T-helper 2 cell treated with Interferon-gamma antibody and Interleukin-4, amounts not matched to agents 5 μg/mL and 100 μg/mL, for 36 hours (primary cell): ENCODE data around the gene RAD51B.

Experiments
- DNase-seq: peaks from one replicate; pipeline ENCODE4 v3.0.0; 2021; ENCODE audit warnings: low spot score
- H3K27ac Mint-ChIP-seq: one replicate; pipeline ENCODE4 v1.8.0; 2021; ENCODE audit warnings: mild to moderate bottlenecking, mixed read lengths
- H3K27me3 Mint-ChIP-seq: one replicate; pipeline ENCODE4 v1.8.0; 2021; ENCODE audit warnings: low read depth, mixed read lengths
- H3K36me3 Mint-ChIP-seq: one replicate; pipeline ENCODE4 v1.8.0; 2021; ENCODE audit warnings: low read depth, mixed read lengths
- H3K4me1 Mint-ChIP-seq: one replicate; pipeline ENCODE4 v1.8.0; 2021; ENCODE audit warnings: low read depth, mixed read lengths
- H3K4me3 Mint-ChIP-seq: one replicate; pipeline ENCODE4 v1.8.0; 2022; ENCODE audit warnings: mild to moderate bottlenecking, moderate library complexity, mixed read lengths
- H3K9me3 Mint-ChIP-seq: one replicate; pipeline ENCODE4 v1.8.0; 2021; ENCODE audit warnings: mixed read lengths

RAD51B gene

GRCh38 chr14:68701001-68701741 is 881.6 kb downstream of the RAD51B start:
- H3K27ac Mint-ChIP-seq, result no peak overlapping the region
- no peak for DNase-seq
- no peaks in the 10 kb centered on the region for H3K36me3 Mint-ChIP-seq
- no peaks in the 10 kb centered on the region for H3K27me3 Mint-ChIP-seq
- H3K4me1 Mint-ChIP-seq, result no peaks in the 10 kb centered on the region
- no peak overlapping the region for H3K4me3 Mint-ChIP-seq
- H3K9me3 Mint-ChIP-seq, result no peaks in the 10 kb centered on the region

DNA sequence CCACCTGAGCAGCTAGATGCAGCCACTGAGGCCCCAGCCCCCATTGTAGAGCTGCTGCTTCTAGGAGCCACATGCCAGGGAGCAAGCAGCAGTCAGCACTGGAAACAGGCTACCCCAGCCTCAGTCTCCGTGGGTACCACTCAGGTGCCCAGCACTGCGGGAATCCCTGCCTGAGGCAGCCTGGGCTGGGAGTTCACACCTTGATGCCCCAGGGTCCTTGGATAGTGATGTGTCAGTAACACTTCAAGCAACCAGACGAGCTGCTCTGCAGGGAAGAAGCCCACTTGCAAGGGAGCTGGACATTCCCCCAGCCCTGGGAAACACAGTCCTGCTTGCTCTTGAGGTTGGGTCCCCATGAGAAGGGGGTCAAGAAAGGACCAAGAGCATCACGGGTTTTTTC is 882.6 kb downstream of the RAD51B start:
- DNase-seq, result no peak
- no peak overlapping the region for H3K27ac Mint-ChIP-seq
- H3K4me1 Mint-ChIP-seq, result no peaks in the 10 kb centered on the region
- H3K36me3 Mint-ChIP-seq, result no peaks in the 10 kb centered on the region
- H3K27me3 Mint-ChIP-seq, result no peaks in the 10 kb centered on the region
- no peaks in the 10 kb centered on the region for H3K9me3 Mint-ChIP-seq
- no peak overlapping the region for H3K4me3 Mint-ChIP-seq

- Mint-ChIP-seq H3K27me3 (no peaks in the 10 kb centered on the region), H3K4me1 (no peaks in the 10 kb centered on the region), H3K9me3 (no peaks in the 10 kb centered on the region), H3K36me3 (no peaks in the 10 kb centered on the region), H3K27ac (no peak overlapping the region), H3K4me3 (no peak overlapping the region)
- no peak for DNase-seq
Measured at GRCh38 chr14:68702578-68702977, 883.0 kb downstream of the RAD51B start.

GRCh38 chr14:68703093-68703492 is 883.5 kb downstream of the RAD51B start:
- no peak overlapping the region for H3K27ac Mint-ChIP-seq
- DNase-seq, result peak; percentile 35
- H3K27me3 Mint-ChIP-seq, result no peaks in the 10 kb centered on the region
- no peak overlapping the region for H3K4me3 Mint-ChIP-seq
- H3K9me3 Mint-ChIP-seq, result no peaks in the 10 kb centered on the region
- H3K4me1 Mint-ChIP-seq, result no peaks in the 10 kb centered on the region
- H3K36me3 Mint-ChIP-seq, result no peaks in the 10 kb centered on the region

DNA sequence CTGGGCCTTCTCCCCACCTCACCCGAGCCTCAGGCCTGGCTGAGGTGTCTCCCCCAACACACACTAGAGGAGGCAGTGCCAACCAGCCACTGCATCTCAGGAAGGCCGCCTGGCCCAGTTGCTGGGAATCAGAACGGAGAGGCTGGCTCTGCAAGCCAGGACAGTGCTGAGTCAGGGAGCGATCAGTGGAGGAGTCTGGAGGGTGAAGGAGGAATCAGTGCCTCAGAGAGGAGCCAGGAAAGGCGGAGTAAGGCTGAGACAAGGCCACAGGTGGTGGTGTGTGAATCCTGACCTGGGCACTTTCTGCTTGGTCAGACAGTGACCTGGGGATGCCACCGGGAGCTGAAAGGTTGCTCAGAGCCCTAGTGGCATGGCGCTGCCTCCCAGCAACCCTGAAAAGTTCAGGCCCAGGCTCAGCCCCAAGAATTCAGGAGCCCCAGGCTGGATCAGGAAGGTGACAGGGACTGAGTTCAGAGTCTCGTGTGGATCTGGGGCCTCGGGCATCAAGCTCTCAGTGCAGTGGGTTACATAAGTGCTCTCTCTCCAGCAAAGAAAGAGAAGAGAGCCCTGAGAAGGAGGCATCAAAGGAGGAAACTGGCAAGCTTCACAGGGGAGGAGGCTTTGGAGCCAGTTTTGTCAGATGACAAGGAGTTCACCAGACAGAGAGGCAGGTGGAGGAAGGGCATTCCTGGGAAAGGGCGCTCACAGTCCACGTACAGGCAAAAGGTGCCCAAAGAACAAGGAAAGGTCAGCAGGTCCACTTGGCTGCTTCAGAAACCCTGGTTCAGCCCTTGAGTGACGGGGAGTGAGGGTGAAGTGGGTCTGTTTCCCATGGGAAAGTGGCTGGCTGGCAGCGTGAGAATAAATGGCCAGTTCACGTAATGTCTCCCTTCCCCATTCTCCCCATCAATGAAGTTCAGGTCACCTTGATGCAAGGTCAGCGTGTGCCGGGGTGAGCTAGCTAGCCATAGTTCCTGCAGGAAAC is 885.4 kb downstream of the RAD51B start:
- H3K4me3 Mint-ChIP-seq, result no peak overlapping the region
- no peak for DNase-seq
- peak overlapping the region; percentile 12 for H3K27ac Mint-ChIP-seq
- no peaks in the 10 kb centered on the region for H3K36me3 Mint-ChIP-seq
- no peaks in the 10 kb centered on the region for H3K4me1 Mint-ChIP-seq
- H3K27me3 Mint-ChIP-seq, result no peaks in the 10 kb centered on the region
- H3K9me3 Mint-ChIP-seq, result no peaks in the 10 kb centered on the region

DNA sequence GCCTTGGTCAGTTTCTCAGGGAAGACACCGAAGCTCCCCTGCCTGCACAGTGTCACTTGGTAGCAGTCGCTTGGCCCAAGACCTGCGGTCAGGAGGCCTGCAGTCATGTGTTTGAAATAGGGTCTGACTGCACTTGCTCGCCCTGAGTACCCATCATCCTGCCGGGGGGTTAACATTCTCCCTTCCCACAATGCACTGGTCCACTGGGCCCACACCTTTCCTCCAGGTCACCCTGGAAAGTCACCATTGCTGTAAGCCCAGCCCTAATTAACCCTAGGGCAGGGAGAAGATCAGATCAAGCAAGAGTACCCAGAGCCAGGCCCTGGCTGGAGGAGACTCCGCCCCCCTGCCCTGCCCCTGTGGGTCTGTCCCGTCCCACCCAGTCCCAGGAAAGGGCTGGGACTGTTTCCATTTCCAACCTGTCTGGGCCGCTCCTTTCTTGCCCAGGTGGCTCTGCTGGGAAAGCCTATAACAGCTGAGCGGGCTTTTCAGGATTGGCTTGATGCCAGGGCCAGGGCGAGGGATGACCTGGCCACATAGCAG is 886.2 kb downstream of the RAD51B start:
- H3K9me3 Mint-ChIP-seq, result no peaks in the 10 kb centered on the region
- H3K4me3 Mint-ChIP-seq, result no peak overlapping the region
- no peak for DNase-seq
- no peaks in the 10 kb centered on the region for H3K4me1 Mint-ChIP-seq
- H3K36me3 Mint-ChIP-seq, result no peaks in the 10 kb centered on the region
- H3K27me3 Mint-ChIP-seq, result no peaks in the 10 kb centered on the region
- no peak overlapping the region for H3K27ac Mint-ChIP-seq

GRCh38 chr14:68707482-68707881 is 887.9 kb downstream of the RAD51B start:
- DNase-seq, result no peak
- Mint-ChIP-seq H3K27ac (no peak overlapping the region), H3K4me3 (no peak overlapping the region), H3K36me3 (no peaks in the 10 kb centered on the region), H3K27me3 (no peaks in the 10 kb centered on the region), H3K9me3 (no peaks in the 10 kb centered on the region), H3K4me1 (peaks cover 10% of the 10 kb centered on the region)

DNA sequence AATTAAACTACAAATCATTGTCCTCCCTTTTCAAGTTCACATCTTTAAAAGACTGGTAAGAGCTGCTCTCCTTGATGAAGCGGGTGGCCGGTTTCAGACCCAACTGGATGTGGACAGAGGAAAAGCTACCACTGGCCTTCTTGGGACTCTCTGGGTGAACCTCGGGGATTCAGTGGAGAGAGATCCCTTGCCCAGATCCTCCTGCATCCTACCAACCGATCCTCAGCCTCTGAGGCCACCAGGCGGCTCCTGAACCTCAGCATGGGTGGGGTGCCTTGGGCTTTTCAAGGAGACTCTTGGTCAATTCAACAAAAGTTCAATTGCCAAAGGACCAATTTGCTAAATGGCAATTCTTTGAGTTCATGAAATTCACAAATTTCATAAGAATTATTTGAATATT is 888.8 kb downstream of the RAD51B start:
- no peak overlapping the region for H3K4me3 Mint-ChIP-seq
- H3K4me1 Mint-ChIP-seq, result peaks cover 10% of the 10 kb centered on the region
- no peak for DNase-seq
- H3K36me3 Mint-ChIP-seq, result no peaks in the 10 kb centered on the region
- no peaks in the 10 kb centered on the region for H3K27me3 Mint-ChIP-seq
- H3K27ac Mint-ChIP-seq, result no peak overlapping the region
- H3K9me3 Mint-ChIP-seq, result no peaks in the 10 kb centered on the region

DNA sequence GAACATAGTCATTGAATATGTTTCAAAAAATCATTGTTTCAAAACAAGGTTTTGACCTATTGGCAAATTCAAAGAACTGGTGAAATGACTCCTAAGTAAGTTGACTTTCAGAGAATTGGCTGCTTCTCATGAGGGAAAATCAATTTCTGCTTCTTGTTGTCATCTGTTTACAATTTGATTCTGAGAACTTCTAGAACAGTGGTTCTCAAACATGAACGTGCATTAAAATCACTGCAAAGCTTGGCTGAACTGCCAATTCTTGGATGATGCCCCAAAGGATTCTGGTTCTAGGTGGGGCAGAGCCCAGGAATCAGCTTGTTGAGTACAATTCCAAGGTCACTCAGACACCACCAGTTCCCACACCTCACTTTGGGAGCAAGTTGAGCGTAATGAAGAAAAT is 889.4 kb downstream of the RAD51B start:
- H3K27ac Mint-ChIP-seq, result no peak overlapping the region
- H3K36me3 Mint-ChIP-seq, result no peaks in the 10 kb centered on the region
- no peak for DNase-seq
- H3K9me3 Mint-ChIP-seq, result no peaks in the 10 kb centered on the region
- H3K4me1 Mint-ChIP-seq, result peaks cover 10% of the 10 kb centered on the region
- no peaks in the 10 kb centered on the region for H3K27me3 Mint-ChIP-seq
- H3K4me3 Mint-ChIP-seq, result no peak overlapping the region

DNA sequence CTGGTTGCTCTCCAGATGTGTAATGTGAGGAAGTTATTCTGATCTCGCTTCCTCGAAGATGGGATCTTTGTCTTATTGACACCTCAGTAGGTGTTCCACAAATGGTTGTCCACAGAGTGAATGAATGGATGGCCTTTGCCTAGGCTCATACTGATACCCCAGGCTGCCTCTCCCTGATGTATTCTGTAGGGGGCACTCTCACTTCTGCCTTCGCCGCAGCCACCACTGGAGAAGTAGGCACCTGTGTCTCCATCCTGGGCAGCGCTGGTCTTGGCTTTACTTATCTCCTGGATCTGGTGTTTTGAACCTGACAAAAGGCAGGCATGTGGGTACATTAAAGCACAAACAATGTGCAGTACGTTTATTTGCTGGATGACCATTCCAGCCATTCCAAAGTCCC is 891.2 kb downstream of the RAD51B start:
- H3K4me3 Mint-ChIP-seq, result no peak overlapping the region
- no peak overlapping the region for H3K27ac Mint-ChIP-seq
- peaks cover 17% of the 10 kb centered on the region for H3K4me1 Mint-ChIP-seq
- no peaks in the 10 kb centered on the region for H3K36me3 Mint-ChIP-seq
- DNase-seq, result no peak
- H3K9me3 Mint-ChIP-seq, result no peaks in the 10 kb centered on the region
- H3K27me3 Mint-ChIP-seq, result no peaks in the 10 kb centered on the region

- no peaks in the 10 kb centered on the region for H3K36me3 Mint-ChIP-seq
- DNase-seq, result no peak
- H3K4me1 Mint-ChIP-seq, result peaks cover 18% of the 10 kb centered on the region
- no peak overlapping the region for H3K27ac Mint-ChIP-seq
- H3K4me3 Mint-ChIP-seq, result no peak overlapping the region
- no peaks in the 10 kb centered on the region for H3K9me3 Mint-ChIP-seq
- H3K27me3 Mint-ChIP-seq, result no peaks in the 10 kb centered on the region
Measured at GRCh38 chr14:68711561-68712309, 892.2 kb downstream of the RAD51B start.

DNA sequence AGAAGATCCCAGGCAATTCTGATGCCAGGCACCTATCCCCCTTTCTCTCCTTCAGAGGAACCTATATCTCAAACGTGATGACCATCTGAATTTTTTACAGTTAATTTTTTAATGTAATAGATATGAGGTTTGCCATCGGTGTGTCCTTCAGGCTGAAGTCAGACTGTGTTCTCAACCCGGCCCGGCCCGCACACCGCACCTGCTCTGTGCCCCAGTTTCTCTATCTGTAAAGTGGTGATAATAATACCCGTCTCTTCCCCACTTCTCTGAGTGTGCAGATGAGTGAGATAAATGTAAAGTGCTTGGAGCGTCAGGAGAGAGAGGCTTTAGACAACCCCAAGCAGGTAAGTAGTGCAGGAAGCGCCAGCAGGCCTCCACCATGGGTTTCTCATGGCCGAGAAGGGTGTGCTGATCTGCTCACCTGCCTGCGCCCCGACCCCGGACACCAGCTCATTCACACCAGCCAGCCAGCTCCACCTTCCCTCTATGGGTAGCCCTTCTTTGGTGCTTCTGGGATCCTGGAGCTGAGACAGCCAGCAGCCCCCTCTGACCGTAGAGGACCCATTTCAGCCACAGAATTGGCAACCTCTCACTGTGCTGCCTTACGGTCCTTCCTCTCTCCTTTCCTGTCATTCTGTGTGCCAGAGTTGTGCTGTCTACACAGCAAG is 893.3 kb downstream of the RAD51B start:
- H3K4me3 Mint-ChIP-seq, result no peak overlapping the region
- no peak for DNase-seq
- no peaks in the 10 kb centered on the region for H3K27me3 Mint-ChIP-seq
- no peaks in the 10 kb centered on the region for H3K36me3 Mint-ChIP-seq
- peaks cover 18% of the 10 kb centered on the region for H3K4me1 Mint-ChIP-seq
- H3K9me3 Mint-ChIP-seq, result no peaks in the 10 kb centered on the region
- H3K27ac Mint-ChIP-seq, result no peak overlapping the region

- Mint-ChIP-seq H3K27me3 (no peaks in the 10 kb centered on the region), H3K36me3 (no peaks in the 10 kb centered on the region), H3K27ac (no peak overlapping the region), H3K4me1 (peaks cover 18% of the 10 kb centered on the region), H3K9me3 (no peaks in the 10 kb centered on the region), H3K4me3 (no peak overlapping the region)
- no peak for DNase-seq
Measured at GRCh38 chr14:68713782-68714181, 894.2 kb downstream of the RAD51B start.
